GM19438 (cell line): ENCODE data around the gene FAM168A.
"Not testable (repeated sequence)": the region's sequence is repeated elsewhere in the genome, so short reads cannot be mapped to it uniquely, and the experiment has no call there.

ENCODE experiments used
- ATAC-seq: cut with Tn5 transposase; IDR thresholded peaks from one replicate; pipeline ENCODE4 v1.9.1; 2021; ENCODE audit warnings: low read depth; ENCODE audit not compliant: unreplicated experiment

Gene FAM168A

DNA sequence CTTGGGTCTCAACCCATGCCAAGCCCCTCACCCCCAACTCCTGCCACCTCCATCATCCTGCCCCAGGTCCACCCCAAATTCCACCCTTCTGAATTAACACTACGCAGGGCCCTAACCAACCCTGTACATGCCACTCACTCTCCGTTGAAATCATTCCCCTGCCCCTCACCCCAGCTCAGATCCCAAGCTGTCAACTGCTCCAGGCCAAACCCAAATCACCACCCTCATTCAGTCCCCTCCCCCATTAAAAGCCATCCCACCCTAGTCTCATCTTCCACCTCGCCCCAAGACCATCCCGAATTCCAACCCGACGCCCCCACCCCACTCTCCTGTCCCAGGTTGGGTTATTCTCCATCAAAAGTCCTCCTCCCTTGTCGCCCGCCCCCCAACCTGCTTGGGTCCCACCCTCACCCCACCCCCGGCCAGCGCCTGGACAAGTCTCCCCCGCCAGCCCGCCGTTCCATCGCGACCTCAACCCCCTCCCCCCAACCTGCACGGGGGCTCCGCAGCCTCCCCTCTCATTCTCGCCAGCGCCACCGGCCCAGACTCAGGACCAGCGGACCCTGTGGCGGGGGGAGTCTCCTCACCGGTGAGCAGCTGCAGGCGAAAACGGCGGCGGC is 466 bp downstream of the FAM168A start:
- no peak for ATAC-seq

DNA sequence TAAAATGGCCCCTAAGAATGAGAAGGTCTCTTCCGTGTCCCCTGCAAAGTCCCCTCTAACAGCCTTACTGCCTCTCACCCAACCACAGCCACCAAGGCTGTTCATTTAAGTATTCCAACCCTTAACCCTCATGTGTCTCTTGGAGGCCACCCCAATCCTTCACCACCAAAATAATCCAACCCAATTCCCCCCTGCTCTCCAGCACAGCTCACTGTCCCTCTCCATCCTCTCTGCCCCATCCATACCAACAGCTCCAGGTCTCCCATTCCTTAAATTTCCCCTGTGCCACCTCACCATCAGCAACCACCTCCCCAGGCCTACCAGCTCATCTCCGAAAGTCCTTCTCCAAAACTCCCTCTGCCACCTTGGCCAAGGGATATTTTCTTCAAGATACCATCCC is 1.4 kb downstream of the FAM168A start:
- ATAC-seq = no peak

DNA sequence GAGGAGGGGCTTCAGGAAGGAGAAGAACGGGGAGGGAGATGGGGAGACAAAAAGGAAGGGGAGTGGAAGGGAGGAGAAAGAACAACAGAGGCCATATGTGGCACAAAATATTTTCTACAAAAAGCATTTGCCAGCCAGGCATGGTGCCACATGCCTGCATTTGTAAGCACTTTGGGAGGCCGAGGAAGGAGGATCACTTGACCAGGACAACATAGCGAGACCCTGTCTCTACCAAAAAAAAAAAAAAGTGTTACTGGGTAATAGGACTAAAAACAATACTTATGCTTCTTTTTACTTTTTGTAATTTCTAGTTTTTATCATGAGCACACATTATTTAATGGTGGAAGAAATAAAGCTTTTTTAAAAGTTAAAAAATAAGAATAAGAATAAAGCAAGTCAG is 5.3 kb downstream of the FAM168A start:
- no peak for ATAC-seq

DNA sequence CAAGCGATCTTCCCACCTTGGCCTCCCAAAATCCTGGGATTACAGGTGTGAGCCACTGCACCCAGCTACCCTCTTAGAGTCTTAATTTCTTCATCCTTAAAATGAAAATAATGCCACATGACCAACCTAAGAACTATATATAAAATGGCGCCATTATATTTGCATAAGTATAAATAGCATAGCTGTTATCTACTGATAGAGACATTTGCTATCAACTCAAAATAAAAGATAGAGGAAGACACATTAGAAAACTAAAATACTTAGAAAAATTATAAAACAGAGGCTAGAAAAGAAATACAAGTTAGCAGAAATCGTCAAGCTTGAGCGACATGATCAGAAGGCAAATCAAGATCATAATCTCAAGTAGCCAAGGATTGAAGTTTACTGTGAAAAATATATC is 6.2 kb downstream of the FAM168A start:
- ATAC-seq = no peak

DNA sequence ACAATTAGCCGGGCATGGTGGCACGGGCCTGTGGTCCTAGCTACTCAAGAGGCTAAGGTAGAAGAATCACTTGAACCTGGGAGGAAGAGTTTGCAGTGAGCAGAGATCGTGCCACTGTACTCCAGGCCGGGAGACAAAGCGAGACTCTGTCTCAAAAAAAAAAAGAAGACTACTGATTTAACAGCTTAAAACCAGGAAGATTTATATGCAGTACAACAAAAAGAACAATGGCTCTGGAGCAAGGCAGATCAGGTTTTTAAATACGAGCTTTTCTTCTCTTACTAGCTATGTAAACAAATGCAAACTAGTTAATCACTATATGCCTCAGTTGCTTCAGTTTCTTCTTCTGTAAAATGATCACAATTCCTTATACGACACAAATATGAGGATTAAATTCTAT is 6.9 kb downstream of the FAM168A start:
- no peak for ATAC-seq

DNA sequence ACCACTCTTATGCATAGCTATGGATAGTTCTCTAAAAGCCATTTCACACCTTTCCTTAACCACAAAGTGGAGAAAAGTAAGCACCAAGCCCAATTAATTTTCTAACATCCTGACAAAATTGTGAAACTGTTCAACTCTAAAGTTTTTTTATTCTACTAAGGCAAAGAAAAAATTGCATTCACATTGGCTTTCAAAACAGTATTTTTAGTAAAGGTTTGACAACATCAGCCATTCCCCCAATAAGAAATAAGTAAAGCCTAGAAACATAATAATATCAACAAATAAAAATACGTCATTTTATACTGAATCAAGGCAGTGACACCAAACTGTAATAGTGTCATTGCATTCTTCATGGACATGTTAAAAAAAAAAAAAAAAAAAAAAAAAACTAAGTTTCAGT is 11.1 kb downstream of the FAM168A start:
- no peak for ATAC-seq

DNA sequence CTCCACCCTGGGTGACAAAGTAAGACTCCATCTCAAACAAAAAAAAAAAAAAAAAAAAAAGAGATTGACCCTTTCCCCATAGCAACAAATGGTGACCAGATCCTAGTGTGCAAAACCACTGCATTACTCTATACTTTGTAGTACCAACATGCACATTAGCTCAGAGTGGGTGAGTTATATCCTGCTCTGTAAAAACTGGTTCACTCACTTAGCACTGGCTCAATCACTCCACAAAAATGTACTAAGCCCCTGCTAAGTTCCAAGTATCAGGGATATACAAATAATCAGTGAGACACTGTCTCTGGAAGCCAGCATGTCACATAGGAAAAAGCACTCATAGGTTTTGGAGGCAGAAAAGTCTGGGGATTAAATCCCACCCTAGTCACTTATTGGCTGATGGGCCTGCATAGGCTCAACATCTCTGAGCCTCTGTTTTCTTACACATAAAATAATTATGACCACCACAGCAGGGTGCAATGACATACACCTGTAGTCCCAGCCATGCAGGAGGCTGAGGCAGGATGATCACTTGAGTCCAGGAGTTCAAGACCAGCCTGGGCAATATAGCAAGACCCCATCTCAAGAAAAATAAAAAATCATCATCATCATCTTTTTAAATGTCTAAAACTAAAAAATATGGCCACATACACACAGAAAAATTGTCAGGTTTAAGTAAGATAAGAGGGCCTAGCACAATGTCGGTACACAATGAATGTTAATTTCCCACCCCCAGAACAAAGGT is 11.9 kb downstream of the FAM168A start:
- no peak for ATAC-seq

DNA sequence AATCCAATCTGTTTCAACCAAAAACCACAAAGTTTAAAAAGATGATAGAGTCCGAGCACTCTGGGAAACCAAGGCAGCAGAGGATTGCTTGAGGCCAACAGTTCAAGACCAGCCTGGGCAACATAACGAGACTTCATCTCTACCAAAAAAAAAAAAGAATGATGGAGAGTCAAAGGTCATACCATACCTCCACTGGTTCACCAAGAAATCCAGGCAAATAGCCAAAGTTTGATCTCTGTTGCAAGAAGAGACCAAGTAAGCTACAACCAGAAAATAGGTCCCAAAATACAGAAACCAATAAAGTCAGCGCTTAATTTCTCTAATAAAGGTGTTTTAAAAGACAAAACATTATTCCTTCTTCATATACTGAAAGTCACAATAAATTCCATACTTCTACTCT is 13.1 kb downstream of the FAM168A start:
- no peak for ATAC-seq

DNA sequence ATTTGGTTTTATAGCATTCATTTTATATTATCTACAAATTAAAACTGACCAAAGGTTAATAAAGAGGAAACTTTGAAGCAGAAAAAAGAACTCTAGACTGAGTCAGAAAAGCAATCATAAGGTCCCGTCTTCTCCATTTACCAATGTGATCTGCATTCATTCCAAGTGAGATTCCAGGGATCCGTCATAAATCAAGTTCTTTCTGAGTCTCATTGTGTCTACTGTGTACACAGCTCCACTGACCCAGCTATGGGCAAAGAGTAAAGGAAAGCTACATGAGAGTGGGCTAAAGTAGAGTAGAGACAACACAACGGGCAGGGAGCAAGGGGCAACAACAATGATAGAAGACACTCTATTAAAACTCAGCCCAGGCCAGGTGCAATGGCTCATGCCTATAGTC is 15.3 kb downstream of the FAM168A start:
- no peak for ATAC-seq

DNA sequence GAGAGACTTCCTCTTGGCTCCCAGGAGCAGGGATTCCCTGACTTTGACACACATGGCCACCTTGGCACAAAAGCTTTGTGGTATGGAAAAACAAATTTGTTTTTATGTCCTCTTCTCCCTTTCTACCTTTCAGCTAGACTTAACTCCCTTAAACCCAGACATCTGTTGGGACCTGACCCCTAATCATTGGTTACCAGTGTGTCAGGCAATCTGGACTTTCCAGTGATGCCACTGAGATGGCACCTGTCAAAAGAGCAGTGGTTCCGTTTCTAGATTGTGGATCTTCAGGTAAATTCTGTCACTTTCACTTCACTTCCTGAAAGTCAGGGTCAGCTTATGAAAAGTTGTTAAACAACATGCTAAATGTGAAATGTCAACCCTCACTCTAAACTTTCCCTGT is 17.2 kb downstream of the FAM168A start:
- not testable (repeated sequence) for ATAC-seq

DNA sequence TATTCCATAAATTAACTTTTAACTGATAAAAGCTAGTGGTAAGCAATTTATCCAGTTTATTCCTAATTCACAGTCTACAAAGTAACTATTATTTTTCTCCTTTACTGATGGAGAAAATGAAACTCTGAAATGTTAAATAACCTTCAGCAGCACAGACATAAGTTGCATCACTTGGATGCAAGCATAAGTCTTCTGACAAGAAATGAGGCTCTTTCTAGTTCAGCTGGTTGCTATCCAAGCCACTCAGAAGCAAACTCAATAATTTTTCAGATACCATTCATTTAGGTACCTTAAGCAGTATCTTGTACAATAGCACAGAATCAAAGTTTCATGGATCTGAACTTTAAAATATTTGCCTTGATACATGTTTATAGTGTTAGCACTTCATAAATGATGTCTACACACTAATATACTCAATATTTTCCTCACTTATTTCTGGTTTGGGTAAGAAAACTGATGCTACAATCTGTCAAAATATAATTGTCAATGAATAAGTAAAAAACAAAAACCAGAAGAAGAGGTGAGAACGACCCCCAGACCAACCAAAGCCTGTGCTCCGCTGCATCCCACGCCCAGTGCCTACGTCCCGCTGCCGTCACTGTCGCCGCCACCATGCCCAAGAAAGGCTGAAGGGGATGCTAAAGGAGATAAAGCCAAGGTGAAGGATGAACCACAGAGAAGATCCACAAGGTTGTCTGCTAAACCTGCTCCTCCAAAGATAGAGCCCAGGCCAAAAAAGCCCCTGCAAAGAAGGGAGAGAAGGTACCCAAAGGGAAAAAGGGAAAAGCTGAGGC is 18.1 kb downstream of the FAM168A start:
- ATAC-seq = no peak

DNA sequence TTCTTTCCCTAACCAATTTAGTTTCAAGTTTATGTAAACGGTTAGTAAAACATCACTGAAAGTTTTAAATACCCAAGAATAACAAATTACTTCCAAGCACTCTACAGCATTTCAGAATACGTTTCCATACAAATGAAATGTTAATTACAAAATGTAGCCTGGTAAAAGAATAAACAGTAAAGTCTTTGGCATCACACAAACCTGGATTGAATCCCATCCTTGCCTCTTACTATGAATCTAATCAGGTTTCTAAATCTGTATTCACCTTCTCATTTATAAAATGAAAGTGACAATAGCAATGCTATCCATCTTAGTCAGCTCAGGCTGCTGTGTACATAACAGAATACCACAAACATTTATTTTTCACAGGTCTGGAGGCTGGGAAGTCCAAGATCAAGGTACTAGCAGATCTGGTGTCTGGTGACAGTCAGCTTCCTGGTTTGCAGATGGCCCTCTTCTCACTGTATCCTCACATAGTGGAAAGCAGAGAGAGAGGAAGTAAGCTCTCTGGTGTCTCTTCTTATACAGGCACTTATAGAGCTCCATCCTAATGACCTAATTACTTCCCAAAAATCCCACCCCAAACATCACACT is 19.2 kb downstream of the FAM168A start:
- no peak for ATAC-seq

DNA sequence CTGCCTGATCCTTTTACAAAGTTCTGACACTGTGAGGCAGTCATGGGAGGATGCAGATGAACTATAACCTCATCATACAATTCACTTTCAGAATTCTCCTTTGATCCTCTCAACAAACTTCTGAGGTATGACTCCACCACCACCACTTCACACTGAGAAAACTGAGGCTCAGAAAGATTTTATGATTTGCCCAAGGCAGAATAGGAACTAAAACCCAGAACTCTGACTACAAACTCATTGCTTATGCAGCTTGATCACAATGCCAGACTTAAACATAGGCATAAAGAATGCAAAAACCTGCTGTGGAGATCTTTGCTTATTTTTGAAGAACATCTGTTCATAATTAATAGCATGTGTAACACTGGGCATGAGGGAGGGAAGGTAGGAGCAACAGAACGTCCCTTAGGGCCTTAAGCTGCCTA is 20.4 kb downstream of the FAM168A start:
- no peak for ATAC-seq

DNA sequence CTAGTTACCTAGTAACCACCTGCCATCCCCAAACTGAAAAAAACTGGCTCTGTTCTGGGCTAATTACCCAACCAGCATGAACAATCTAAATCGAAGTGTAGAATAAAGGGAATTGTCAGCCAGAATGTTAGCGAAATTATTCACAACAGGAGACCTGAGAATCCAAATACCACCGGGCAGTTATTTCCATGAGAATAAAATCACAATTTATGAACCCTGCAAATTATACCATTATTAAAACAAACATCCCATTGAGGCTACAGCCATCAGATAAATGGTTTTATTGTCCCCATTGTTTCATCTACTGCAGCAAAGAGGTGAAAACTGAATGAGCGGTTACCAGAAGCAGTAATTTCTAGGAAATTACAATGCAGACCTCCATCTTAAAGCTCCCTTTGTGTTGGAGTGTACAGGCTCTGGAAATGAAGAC is 21.7 kb downstream of the FAM168A start:
- no peak for ATAC-seq

DNA sequence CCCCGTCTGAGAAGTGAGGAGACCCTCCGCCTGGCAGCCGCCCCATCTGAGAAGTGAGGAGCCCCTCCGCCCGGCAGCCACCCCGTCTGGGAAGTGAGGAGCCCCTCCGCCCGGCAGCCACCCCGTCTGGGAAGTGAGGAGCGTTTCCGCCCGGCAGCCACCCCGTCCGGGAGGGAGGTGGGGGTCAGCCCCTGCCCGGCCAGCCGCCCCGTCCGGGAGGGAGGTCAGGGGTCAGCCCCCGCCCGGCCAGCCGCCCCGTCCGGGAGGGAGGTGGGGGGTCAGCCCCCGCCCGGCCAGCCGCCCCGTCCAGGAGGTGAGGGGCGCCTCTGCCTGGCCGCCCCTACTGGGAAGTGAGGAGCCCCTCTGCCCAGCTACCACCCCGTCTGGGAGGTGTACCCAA is 25.9 kb downstream of the FAM168A start:
- ATAC-seq = not testable (repeated sequence)

DNA sequence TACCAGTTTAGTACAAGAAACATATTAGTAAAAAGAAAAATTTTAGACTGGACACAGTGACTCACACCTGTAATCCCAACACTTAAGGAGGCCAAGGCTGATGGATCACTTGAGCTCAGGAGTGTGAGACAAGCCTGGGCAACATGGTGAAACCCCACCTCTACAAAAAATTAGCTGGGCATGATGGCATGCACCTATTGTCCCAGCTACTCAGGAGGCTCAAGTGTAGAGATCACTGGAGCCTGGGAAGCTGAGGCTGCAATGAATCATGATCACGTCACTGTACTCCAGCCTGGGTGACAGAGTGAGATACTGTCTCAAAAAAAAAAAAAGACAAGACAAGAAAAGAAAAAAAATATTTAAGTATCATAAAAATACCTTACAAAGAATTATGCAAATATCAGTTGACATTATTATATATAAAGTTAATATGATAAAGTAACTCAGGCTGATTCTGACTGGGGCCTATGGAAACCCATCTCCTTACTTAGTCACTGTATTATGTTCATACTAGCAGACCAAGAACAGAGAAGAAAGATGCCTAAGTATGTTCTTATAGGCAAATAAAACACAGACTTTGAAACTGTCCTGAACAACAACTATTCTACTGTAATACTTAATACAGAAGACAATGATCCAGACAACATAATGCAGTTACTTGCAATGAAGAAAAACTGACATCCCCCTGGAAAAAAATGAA is 27.3 kb downstream of the FAM168A start:
- no peak for ATAC-seq

DNA sequence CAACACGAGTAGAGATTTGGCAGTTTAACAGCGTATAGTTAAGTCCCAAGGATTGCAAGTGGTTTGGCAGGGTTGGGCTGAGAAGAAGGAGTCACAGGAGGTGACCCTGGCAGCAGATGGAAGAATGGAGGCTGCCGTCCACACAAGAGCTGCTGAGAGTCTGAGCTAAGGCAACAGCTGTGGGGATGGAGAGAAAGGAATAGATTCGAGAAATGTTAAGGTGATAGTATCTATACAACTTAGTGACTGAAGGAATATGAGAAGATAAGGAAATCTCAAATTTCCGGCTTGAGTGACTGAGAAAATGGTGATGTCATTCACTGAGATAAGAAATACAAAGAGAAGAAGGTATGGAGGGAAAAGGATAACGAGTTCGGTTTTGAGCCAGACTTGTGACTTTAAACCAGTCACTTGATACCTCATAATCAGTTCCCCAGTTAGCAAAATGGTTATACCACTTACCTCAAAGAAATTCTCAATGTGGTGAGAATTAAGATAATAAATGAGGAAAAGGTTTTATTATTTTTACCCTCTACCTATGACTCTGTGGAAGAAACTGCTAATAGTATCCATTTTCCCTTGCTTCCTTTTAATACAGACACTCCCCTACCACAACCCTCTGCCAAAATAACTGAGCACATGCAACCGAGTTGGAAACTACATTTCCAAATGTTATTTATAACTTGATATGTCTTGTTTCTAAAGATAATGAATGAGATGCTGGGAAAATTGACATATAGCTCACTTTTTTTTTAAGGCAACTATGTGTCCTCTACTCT is 30.7 kb downstream of the FAM168A start:
- ATAC-seq = no peak

DNA sequence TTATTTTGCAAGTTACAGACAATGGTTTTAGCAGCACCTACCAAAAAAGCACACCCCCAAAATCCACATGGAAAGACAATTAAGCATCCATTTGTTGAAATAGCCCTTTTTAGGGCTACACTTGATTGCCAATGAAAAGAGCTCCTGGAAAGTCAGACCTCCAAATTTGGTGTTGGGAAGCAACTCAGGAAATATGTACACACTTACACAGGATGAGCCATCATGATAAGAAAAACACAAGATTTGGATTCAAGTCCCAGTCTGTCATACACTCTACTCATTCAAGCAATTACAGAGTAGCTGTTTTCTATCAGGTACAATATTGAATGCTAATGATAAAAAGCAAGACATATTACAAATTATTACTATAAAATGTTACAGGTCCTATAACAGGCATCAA is 31.5 kb downstream of the FAM168A start:
- ATAC-seq = no peak

DNA sequence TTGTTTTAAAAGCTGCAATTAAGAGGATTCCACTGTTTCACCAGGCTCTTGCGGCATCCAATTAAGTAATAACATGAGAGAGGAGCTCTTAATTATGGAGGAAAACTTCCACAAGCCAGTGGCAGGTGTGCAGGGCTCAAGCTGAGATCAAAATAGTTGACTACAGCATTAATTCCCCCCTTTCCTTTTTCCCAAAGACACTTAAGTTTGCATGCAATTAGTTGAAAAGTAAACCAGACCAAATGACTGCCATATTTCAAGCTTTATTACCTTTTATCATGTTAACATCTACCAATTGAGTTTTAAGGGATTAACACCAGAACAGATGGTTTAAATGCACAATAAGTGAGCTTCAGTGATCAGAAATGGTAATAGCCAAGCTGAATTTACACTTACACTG is 32.1 kb downstream of the FAM168A start:
- no peak for ATAC-seq

DNA sequence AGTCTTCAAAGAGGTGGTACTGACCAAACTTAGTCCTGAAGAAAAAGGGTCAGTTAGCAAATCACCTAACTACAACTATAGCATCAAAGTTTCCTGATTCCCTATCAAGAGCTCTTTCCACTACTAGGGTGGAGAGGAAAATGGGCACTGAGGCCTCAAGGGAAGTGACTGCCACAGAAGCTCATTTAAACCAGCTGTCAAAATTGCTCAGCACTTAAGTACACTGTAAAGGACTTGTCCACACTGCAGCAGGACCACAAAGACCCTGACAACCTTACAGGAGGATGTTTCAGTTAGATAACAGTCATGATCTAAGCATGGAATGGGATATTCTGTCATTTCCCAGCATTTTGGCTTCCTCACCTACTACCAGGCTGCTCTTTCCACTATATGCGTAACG is 33.0 kb downstream of the FAM168A start:
- ATAC-seq = no peak
